Measurements from ENCODE around the gene POLR3B. TPM values are rescaled to one million over a fixed set of nuclear protein-coding genes. Genes with fewer than 3 reads are reported as not detected.

POLR3B gene
- polyA plus RNA-seq, 3 donors, result 1.7 to 2.6 (median 2.0) TPM

DNA sequence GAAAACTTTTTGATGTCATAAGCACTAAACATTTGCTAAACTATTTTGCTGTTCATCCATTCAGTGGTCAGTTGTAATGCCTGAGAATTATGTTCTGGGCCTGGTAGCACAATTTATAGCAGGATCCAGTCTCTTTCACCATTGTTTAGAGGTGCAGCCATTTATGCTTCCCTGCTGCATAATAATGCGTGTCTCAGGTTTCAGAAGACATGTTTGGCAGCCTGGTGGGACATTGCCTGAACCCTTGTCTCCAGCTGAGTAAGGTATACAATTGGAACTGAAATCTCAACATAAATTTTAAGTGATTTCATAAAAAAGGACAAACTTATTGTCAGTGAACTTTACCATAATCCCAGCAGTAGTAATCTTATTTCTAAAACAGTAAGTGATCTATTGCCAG lies 94.8 kb downstream of the POLR3B start:
- TF ChIP-seq, protein P1, sequence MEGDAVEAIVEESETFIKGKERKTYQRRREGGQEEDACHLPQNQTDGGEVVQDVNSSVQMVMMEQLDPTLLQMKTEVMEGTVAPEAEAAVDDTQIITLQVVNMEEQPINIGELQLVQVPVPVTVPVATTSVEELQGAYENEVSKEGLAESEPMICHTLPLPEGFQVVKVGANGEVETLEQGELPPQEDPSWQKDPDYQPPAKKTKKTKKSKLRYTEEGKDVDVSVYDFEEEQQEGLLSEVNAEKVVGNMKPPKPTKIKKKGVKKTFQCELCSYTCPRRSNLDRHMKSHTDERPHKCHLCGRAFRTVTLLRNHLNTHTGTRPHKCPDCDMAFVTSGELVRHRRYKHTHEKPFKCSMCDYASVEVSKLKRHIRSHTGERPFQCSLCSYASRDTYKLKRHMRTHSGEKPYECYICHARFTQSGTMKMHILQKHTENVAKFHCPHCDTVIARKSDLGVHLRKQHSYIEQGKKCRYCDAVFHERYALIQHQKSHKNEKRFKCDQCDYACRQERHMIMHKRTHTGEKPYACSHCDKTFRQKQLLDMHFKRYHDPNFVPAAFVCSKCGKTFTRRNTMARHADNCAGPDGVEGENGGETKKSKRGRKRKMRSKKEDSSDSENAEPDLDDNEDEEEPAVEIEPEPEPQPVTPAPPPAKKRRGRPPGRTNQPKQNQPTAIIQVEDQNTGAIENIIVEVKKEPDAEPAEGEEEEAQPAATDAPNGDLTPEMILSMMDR (IDR thresholded peaks at IDR 0.05), result no peak
- Histone ChIP-seq H4K20me1 (ENCODE audit: insufficient read depth, low read length) (no peaks in the 10 kb centered on the region), H3K27ac (ENCODE audit: low read depth in 1 of 2, low read length in 2 of 2) (no peak overlapping the region), H3K36me3 (replicated peaks in 1 of 2; ENCODE audit: control insufficient read depth in 1 of 2, insufficient read depth in 2 of 2, low read length in 2 of 2) (peaks cover 8 to 52% of the 10 kb centered on the region in 2 donors), H3K27me3 (ENCODE audit: control insufficient read depth in 2 of 2, insufficient read depth in 2 of 2, low read length in 2 of 2) (no peaks in the 10 kb centered on the region), H3K4me3 (replicated peaks in 1 of 3; ENCODE audit: low read depth in 2 of 3, low read length in 3 of 3) (no peak overlapping the region), H3K79me2 (ENCODE audit: insufficient read depth, low read length) (no peaks in the 10 kb centered on the region), H2AFZ (ENCODE audit: insufficient read depth, low read depth, low read length, poor library complexity, severe bottlenecking) (no peak overlapping the region), H3K4me2 (replicated peaks; ENCODE audit: extremely low read depth, low read length, poor library complexity, severe bottlenecking) (no peak overlapping the region), H3K9me3 (replicated peaks in 1 of 2; ENCODE audit: control insufficient read depth in 1 of 2, insufficient read depth in 1 of 2, low read length in 2 of 2) (no peaks in the 10 kb centered on the region), H3K9ac (ENCODE audit: insufficient read depth, low read length, poor library complexity, severe bottlenecking) (no peak overlapping the region), H3K4me1 (ENCODE audit: control insufficient read depth in 1 of 2, insufficient read depth in 2 of 2, low read length in 2 of 2) (peaks cover 7 to 13% of the 10 kb centered on the region in 2 donors)
- WGBS (ENCODE audit: insufficient coverage), result no CpG with 5 or more reads among the region's 1 CpG
- Mint-ChIP-seq H3K27me3 (ENCODE audit: low read depth in 3 of 3) (no peaks in the 10 kb centered on the region), H3K9me3 (no peaks in the 10 kb centered on the region), H3K27ac (no peak overlapping the region), H3K36me3 (peaks cover 54 to 58% of the 10 kb centered on the region in 2 donors), H3K4me3 (no peak overlapping the region), H3K4me1 (peaks cover 10% of the 10 kb centered on the region)
- intact Hi-C loops (cut with micrococcal nuclease), result no loop called here
- DNase-seq, result no peak

DNA sequence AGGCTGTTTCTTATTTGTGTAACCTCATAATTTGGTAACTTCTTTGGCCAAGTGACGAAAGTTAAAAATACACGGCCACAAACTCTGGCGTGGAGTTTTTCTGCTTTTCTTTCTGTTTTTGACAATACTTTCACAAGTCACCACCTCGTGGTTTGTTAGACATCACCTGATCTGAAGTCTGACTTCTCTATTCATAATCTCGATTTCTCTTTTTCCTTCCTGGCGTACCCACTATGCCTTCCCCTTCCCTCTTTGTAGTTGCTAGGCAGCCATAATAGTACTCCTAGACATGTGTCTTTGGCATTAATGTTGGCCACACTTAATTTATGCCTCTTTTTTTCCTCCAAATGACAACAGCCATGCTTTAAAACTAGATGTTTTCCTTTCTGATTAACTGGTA lies 97.6 kb downstream of the POLR3B start:
- Mint-ChIP-seq H3K4me3 (no peak overlapping the region), H3K4me1 (peaks cover 10% of the 10 kb centered on the region), H3K27ac (peak overlapping the region in 4 of 7 donors; percentile 61 to 73 (median 64)), H3K36me3 (peaks cover 58 to 61% of the 10 kb centered on the region in 2 donors), H3K27me3 (ENCODE audit: low read depth in 3 of 3) (no peaks in the 10 kb centered on the region), H3K9me3 (no peaks in the 10 kb centered on the region)
- H3K79me2 ChIP-seq (ENCODE audit: insufficient read depth, low read length), result no peaks in the 10 kb centered on the region
- H3K9me3 ChIP-seq (replicated peaks in 1 of 2; ENCODE audit: control insufficient read depth in 1 of 2, insufficient read depth in 1 of 2, low read length in 2 of 2), result no peaks in the 10 kb centered on the region
- no peaks in the 10 kb centered on the region for H3K27me3 ChIP-seq (ENCODE audit: control insufficient read depth in 2 of 2, insufficient read depth in 2 of 2, low read length in 2 of 2)
- intact Hi-C loops (cut with micrococcal nuclease), result no loop called here
- H3K9ac ChIP-seq (ENCODE audit: insufficient read depth, low read length, poor library complexity, severe bottlenecking), result peak overlapping the region; percentile 31
- H3K27ac ChIP-seq (ENCODE audit: low read depth in 1 of 2, low read length in 2 of 2), result no peak overlapping the region
- no peak overlapping the region for H2AFZ ChIP-seq (ENCODE audit: insufficient read depth, low read depth, low read length, poor library complexity, severe bottlenecking)
- no peak overlapping the region for H3K4me3 ChIP-seq (replicated peaks in 1 of 3; ENCODE audit: low read depth in 2 of 3, low read length in 3 of 3)
- DNase-seq, result peak; percentile 58 to 67 (median 67)
- 30% methylated on average over 2 of the region's 6 CpGs for WGBS (ENCODE audit: insufficient coverage)
- peaks cover 17 to 56% of the 10 kb centered on the region in 2 donors for H3K36me3 ChIP-seq (replicated peaks in 1 of 2; ENCODE audit: control insufficient read depth in 1 of 2, insufficient read depth in 2 of 2, low read length in 2 of 2)
- peaks cover 7 to 13% of the 10 kb centered on the region in 2 donors for H3K4me1 ChIP-seq (ENCODE audit: control insufficient read depth in 1 of 2, insufficient read depth in 2 of 2, low read length in 2 of 2)
- H3K4me2 ChIP-seq (replicated peaks; ENCODE audit: extremely low read depth, low read length, poor library complexity, severe bottlenecking), result peak overlapping the region; percentile 29
- TF ChIP-seq, protein P1 (IDR thresholded peaks at IDR 0.05), result no peak
- no peaks in the 10 kb centered on the region for H4K20me1 ChIP-seq (ENCODE audit: insufficient read depth, low read length)

Data from CD14-positive monocyte (primary cell).